Measurements from ENCODE around the gene PXDN. TPM values are rescaled to one million over a fixed set of nuclear protein-coding genes. Genes with fewer than 3 reads are reported as not detected.

PXDN gene
- total RNA-seq, 2 experiments from 2014 or later, result not detected

GRCh38 chr2:1638281-1638860 is 105.9 kb downstream of the PXDN start:
- intact Hi-C loops (cut with micrococcal nuclease), result no loop called here
- H3K27me3 Mint-ChIP-seq, result peaks cover 3% of the 10 kb centered on the region
- no peaks in the 10 kb centered on the region for H3K9me3 Mint-ChIP-seq
- no peak for DNase-seq
- POLR2A ChIA-PET, result no interaction called here
- H3K4me1 Mint-ChIP-seq (ENCODE audit: low read depth), result no peaks in the 10 kb centered on the region
- H3K27ac Mint-ChIP-seq, result no peak overlapping the region
- H3K4me3 Mint-ChIP-seq, result no peak overlapping the region
- CTCF ChIA-PET, result no interaction called here
- no peaks in the 10 kb centered on the region for H3K36me3 Mint-ChIP-seq

GRCh38 chr2:1636791-1637415 is 107.4 kb downstream of the PXDN start:
- intact Hi-C loops (cut with micrococcal nuclease), result no loop called here
- CTCF ChIA-PET, result no interaction called here
- Mint-ChIP-seq H3K9me3 (no peaks in the 10 kb centered on the region), H3K27ac (no peak overlapping the region), H3K27me3 (peaks cover 3% of the 10 kb centered on the region), H3K4me1 (ENCODE audit: low read depth) (no peaks in the 10 kb centered on the region), H3K36me3 (no peaks in the 10 kb centered on the region), H3K4me3 (no peak overlapping the region)
- DNase-seq, result no peak
- POLR2A ChIA-PET, result no interaction called here

- DNase-seq, result no peak
- H3K27ac Mint-ChIP-seq, result no peak overlapping the region
- peaks cover 6% of the 10 kb centered on the region for H3K27me3 Mint-ChIP-seq
- no peak overlapping the region for H3K4me3 Mint-ChIP-seq
- intact Hi-C loops (cut with micrococcal nuclease), result no loop called here
- no peaks in the 10 kb centered on the region for H3K36me3 Mint-ChIP-seq
- no peaks in the 10 kb centered on the region for H3K4me1 Mint-ChIP-seq (ENCODE audit: low read depth)
- ChIA-PET POLR2A (no interaction called here), CTCF (no interaction called here)
- H3K9me3 Mint-ChIP-seq, result no peaks in the 10 kb centered on the region
Observed at GRCh38 chr2:1635823-1636222, 108.5 kb downstream of the PXDN start.

GRCh38 chr2:1634681-1635341 is 109.5 kb downstream of the PXDN start:
- intact Hi-C loops (cut with micrococcal nuclease), result no loop called here
- POLR2A ChIA-PET, result no interaction called here
- Mint-ChIP-seq H3K4me1 (ENCODE audit: low read depth) (no peaks in the 10 kb centered on the region), H3K27ac (no peak overlapping the region), H3K27me3 (peaks cover 6% of the 10 kb centered on the region), H3K9me3 (no peaks in the 10 kb centered on the region), H3K4me3 (no peak overlapping the region), H3K36me3 (no peaks in the 10 kb centered on the region)
- no peak for DNase-seq
- CTCF ChIA-PET, result no interaction called here

- H3K4me3 Mint-ChIP-seq, result no peak overlapping the region
- POLR2A ChIA-PET, result no interaction called here
- H3K27ac Mint-ChIP-seq, result no peak overlapping the region
- intact Hi-C loops (cut with micrococcal nuclease), result no loop called here
- H3K27me3 Mint-ChIP-seq, result peaks cover 6% of the 10 kb centered on the region
- no peaks in the 10 kb centered on the region for H3K9me3 Mint-ChIP-seq
- H3K4me1 Mint-ChIP-seq (ENCODE audit: low read depth), result no peaks in the 10 kb centered on the region
- no peak for DNase-seq
- CTCF ChIA-PET, result no interaction called here
- H3K36me3 Mint-ChIP-seq, result no peaks in the 10 kb centered on the region
Observed at GRCh38 chr2:1633936-1634587, 110.3 kb downstream of the PXDN start.

- DNase-seq, result no peak
- ChIA-PET CTCF (no interaction called here), POLR2A (no interaction called here)
- Mint-ChIP-seq H3K4me1 (ENCODE audit: low read depth) (no peaks in the 10 kb centered on the region), H3K9me3 (no peaks in the 10 kb centered on the region), H3K36me3 (no peaks in the 10 kb centered on the region), H3K27ac (no peak overlapping the region), H3K27me3 (peaks cover 6% of the 10 kb centered on the region), H3K4me3 (no peak overlapping the region)
- intact Hi-C loops (cut with micrococcal nuclease), result no loop called here
Observed at GRCh38 chr2:1633092-1633671, 111.1 kb downstream of the PXDN start.

- ChIA-PET CTCF (no interaction called here), POLR2A (no interaction called here)
- Mint-ChIP-seq H3K36me3 (no peaks in the 10 kb centered on the region), H3K4me3 (no peak overlapping the region), H3K27me3 (peaks cover 4% of the 10 kb centered on the region), H3K9me3 (no peaks in the 10 kb centered on the region), H3K27ac (no peak overlapping the region), H3K4me1 (ENCODE audit: low read depth) (no peaks in the 10 kb centered on the region)
- intact Hi-C loops (cut with micrococcal nuclease), result no loop called here
- no peak for DNase-seq
Observed at GRCh38 chr2:1632510-1632909, 111.8 kb downstream of the PXDN start.

- POLR2A ChIA-PET, result no interaction called here
- Mint-ChIP-seq H3K36me3 (no peaks in the 10 kb centered on the region), H3K27me3 (peaks cover 3% of the 10 kb centered on the region), H3K9me3 (no peaks in the 10 kb centered on the region), H3K27ac (no peak overlapping the region), H3K4me3 (no peak overlapping the region), H3K4me1 (ENCODE audit: low read depth) (no peaks in the 10 kb centered on the region)
- CTCF ChIA-PET, result no interaction called here
- no peak for DNase-seq
- intact Hi-C loops (cut with micrococcal nuclease), result no loop called here
Observed at GRCh38 chr2:1632002-1632348, 112.3 kb downstream of the PXDN start.

GRCh38 chr2:1631292-1632001 is 112.9 kb downstream of the PXDN start:
- no peaks in the 10 kb centered on the region for H3K36me3 Mint-ChIP-seq

GRCh38 chr2:1628893-1629292 is 115.4 kb downstream of the PXDN start:
- no peaks in the 10 kb centered on the region for H3K36me3 Mint-ChIP-seq
- peaks cover 4% of the 10 kb centered on the region for H3K27me3 Mint-ChIP-seq
- intact Hi-C loops (cut with micrococcal nuclease), result no loop called here
- no peak overlapping the region for H3K27ac Mint-ChIP-seq
- H3K4me3 Mint-ChIP-seq, result no peak overlapping the region
- POLR2A ChIA-PET, result no interaction called here
- H3K9me3 Mint-ChIP-seq, result no peaks in the 10 kb centered on the region
- CTCF ChIA-PET, result interaction anchor here (0.7 kb wide), 1 partner anchor 77 kb away, joined by 3 read pairs; no protein-coding TSS in a partner anchor
- H3K4me1 Mint-ChIP-seq (ENCODE audit: low read depth), result no peaks in the 10 kb centered on the region
- no peak for DNase-seq

More at GRCh38 chr2:1631292-1632001, 112.9 kb downstream of the PXDN start:
- peaks cover 3% of the 10 kb centered on the region for H3K27me3 Mint-ChIP-seq
- DNase-seq, result no peak
- ChIA-PET POLR2A (no interaction called here), CTCF (no interaction called here)
- H3K4me1 Mint-ChIP-seq (ENCODE audit: low read depth), result no peaks in the 10 kb centered on the region
- intact Hi-C loops (cut with micrococcal nuclease), result no loop called here
- H3K27ac Mint-ChIP-seq, result no peak overlapping the region
- no peaks in the 10 kb centered on the region for H3K9me3 Mint-ChIP-seq
- no peak overlapping the region for H3K4me3 Mint-ChIP-seq

GRCh38 chr2:1627628-1628381 is 116.5 kb downstream of the PXDN start:
- no peaks in the 10 kb centered on the region for H3K9me3 Mint-ChIP-seq
- no peak overlapping the region for H3K4me3 Mint-ChIP-seq
- H3K4me1 Mint-ChIP-seq (ENCODE audit: low read depth), result no peaks in the 10 kb centered on the region
- peaks cover 5% of the 10 kb centered on the region for H3K27me3 Mint-ChIP-seq
- DNase-seq, result no peak
- ChIA-PET CTCF (no interaction called here), POLR2A (no interaction called here)
- H3K36me3 Mint-ChIP-seq, result no peaks in the 10 kb centered on the region
- intact Hi-C loops (cut with micrococcal nuclease), result no loop called here
- no peak overlapping the region for H3K27ac Mint-ChIP-seq

GRCh38 chr2:1626271-1626681 is 118.0 kb downstream of the PXDN start:
- intact Hi-C loops (cut with micrococcal nuclease), result no loop called here
- no peaks in the 10 kb centered on the region for H3K4me1 Mint-ChIP-seq (ENCODE audit: low read depth)
- POLR2A ChIA-PET, result no interaction called here

More at GRCh38 chr2:1626271-1626681, 118.0 kb downstream of the PXDN start:
- peaks cover 4% of the 10 kb centered on the region for H3K27me3 Mint-ChIP-seq
- DNase-seq, result no peak
- H3K4me3 Mint-ChIP-seq, result no peak overlapping the region
- CTCF ChIA-PET, result no interaction called here
- no peaks in the 10 kb centered on the region for H3K36me3 Mint-ChIP-seq
- no peak overlapping the region for H3K27ac Mint-ChIP-seq
- no peaks in the 10 kb centered on the region for H3K9me3 Mint-ChIP-seq

Measured in activated CD4-positive, alpha-beta memory T cell treated with anti-CD3 and anti-CD28 coated beads for 36 hours (primary cell).